ENCODE data around the gene TNFRSF19.

GRCh38 chr13:23608701-23609413 is 38.6 kb downstream of the TNFRSF19 start:
- TF ChIP-seq, protein P1, sequence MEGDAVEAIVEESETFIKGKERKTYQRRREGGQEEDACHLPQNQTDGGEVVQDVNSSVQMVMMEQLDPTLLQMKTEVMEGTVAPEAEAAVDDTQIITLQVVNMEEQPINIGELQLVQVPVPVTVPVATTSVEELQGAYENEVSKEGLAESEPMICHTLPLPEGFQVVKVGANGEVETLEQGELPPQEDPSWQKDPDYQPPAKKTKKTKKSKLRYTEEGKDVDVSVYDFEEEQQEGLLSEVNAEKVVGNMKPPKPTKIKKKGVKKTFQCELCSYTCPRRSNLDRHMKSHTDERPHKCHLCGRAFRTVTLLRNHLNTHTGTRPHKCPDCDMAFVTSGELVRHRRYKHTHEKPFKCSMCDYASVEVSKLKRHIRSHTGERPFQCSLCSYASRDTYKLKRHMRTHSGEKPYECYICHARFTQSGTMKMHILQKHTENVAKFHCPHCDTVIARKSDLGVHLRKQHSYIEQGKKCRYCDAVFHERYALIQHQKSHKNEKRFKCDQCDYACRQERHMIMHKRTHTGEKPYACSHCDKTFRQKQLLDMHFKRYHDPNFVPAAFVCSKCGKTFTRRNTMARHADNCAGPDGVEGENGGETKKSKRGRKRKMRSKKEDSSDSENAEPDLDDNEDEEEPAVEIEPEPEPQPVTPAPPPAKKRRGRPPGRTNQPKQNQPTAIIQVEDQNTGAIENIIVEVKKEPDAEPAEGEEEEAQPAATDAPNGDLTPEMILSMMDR (IDR thresholded peaks at IDR 0.05; ENCODE audit: insufficient read depth, low read length): no peak
- no peak for TF ChIP-seq POLR2AphosphoS5 (IDR thresholded peaks at IDR 0.05; ENCODE audit: low read depth)
- TF ChIP-seq, protein P2, sequence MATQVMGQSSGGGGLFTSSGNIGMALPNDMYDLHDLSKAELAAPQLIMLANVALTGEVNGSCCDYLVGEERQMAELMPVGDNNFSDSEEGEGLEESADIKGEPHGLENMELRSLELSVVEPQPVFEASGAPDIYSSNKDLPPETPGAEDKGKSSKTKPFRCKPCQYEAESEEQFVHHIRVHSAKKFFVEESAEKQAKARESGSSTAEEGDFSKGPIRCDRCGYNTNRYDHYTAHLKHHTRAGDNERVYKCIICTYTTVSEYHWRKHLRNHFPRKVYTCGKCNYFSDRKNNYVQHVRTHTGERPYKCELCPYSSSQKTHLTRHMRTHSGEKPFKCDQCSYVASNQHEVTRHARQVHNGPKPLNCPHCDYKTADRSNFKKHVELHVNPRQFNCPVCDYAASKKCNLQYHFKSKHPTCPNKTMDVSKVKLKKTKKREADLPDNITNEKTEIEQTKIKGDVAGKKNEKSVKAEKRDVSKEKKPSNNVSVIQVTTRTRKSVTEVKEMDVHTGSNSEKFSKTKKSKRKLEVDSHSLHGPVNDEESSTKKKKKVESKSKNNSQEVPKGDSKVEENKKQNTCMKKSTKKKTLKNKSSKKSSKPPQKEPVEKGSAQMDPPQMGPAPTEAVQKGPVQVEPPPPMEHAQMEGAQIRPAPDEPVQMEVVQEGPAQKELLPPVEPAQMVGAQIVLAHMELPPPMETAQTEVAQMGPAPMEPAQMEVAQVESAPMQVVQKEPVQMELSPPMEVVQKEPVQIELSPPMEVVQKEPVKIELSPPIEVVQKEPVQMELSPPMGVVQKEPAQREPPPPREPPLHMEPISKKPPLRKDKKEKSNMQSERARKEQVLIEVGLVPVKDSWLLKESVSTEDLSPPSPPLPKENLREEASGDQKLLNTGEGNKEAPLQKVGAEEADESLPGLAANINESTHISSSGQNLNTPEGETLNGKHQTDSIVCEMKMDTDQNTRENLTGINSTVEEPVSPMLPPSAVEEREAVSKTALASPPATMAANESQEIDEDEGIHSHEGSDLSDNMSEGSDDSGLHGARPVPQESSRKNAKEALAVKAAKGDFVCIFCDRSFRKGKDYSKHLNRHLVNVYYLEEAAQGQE (IDR thresholded peaks at IDR 0.05; ENCODE audit: insufficient replicate concordance, low read depth): no peak
